PFSK-1 (cell line): ENCODE measurements around the gene MSI2.

Experiments used
- FOXP2 ChIP-seq: optimal IDR thresholded peaks from 2 replicates; pipeline ENCODE3; 2011; ENCODE audit warnings: borderline replicate concordance, control low read depth, inconsistent platforms; ENCODE audit not compliant: insufficient read depth; ENCODE audit errors: extremely low read length, extremely low read depth
- POLR2AphosphoS5 ChIP-seq: IDR thresholded peaks from 2 replicates; pipeline ENCODE4 v1.6.1; 2012; ENCODE audit warnings: low read depth, mild to moderate bottlenecking, control low read depth, low read length, moderate library complexity
- SIN3A ChIP-seq: IDR thresholded peaks from 2 replicates; pipeline ENCODE4 v1.6.1; 2012; ENCODE audit warnings: mild to moderate bottlenecking, low read length, moderate library complexity, borderline replicate concordance; ENCODE audit not compliant: insufficient read depth
- TAF1 ChIP-seq: IDR thresholded peaks from 2 replicates; pipeline ENCODE4 v1.6.1; 2012; ENCODE audit warnings: low read length, control low read depth, borderline replicate concordance; ENCODE audit not compliant: insufficient read depth
- TF ChIP-seq, protein P1 (sequence below), 2 experiments: IDR thresholded peaks; 2 replicates each; pipeline versions ENCODE4 v1.6.1 to v1.8.0; 2011 to 2012; ENCODE audit warnings: low read depth in 2 of 2, low read length in 2 of 2, control low read depth in 1 of 2, inconsistent platforms in 1 of 2, mild to moderate bottlenecking in 1 of 2, moderate library complexity in 1 of 2; ENCODE audit not compliant: insufficient read depth in 1 of 2

GRCh38 chr17:57532966-57533365, 276.6 kb downstream of the MSI2 start:
- TF ChIP-seq, protein P1, sequence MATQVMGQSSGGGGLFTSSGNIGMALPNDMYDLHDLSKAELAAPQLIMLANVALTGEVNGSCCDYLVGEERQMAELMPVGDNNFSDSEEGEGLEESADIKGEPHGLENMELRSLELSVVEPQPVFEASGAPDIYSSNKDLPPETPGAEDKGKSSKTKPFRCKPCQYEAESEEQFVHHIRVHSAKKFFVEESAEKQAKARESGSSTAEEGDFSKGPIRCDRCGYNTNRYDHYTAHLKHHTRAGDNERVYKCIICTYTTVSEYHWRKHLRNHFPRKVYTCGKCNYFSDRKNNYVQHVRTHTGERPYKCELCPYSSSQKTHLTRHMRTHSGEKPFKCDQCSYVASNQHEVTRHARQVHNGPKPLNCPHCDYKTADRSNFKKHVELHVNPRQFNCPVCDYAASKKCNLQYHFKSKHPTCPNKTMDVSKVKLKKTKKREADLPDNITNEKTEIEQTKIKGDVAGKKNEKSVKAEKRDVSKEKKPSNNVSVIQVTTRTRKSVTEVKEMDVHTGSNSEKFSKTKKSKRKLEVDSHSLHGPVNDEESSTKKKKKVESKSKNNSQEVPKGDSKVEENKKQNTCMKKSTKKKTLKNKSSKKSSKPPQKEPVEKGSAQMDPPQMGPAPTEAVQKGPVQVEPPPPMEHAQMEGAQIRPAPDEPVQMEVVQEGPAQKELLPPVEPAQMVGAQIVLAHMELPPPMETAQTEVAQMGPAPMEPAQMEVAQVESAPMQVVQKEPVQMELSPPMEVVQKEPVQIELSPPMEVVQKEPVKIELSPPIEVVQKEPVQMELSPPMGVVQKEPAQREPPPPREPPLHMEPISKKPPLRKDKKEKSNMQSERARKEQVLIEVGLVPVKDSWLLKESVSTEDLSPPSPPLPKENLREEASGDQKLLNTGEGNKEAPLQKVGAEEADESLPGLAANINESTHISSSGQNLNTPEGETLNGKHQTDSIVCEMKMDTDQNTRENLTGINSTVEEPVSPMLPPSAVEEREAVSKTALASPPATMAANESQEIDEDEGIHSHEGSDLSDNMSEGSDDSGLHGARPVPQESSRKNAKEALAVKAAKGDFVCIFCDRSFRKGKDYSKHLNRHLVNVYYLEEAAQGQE (IDR thresholded peaks at IDR 0.05; ENCODE audit: insufficient read depth in 1 of 2, low read depth in 2 of 2, low read length in 2 of 2): no peak
- TF ChIP-seq TAF1 (no peak), POLR2AphosphoS5 (no peak), SIN3A (no peak), FOXP2 (no peak)
